HepG2 (cell line): ENCODE results near the gene BIRC5. TPM values are rescaled to one million over a fixed set of nuclear protein-coding genes. Genes with fewer than 3 reads are reported as not detected.

Experiments
- ATF1 ChIP-seq: IDR thresholded peaks from 2 replicates; pipeline ENCODE4 v1.6.1; 2016; ENCODE audit warnings: mild to moderate bottlenecking, control low read depth
- BHLHE40 ChIP-seq: IDR thresholded peaks from 2 replicates; pipeline ENCODE4 v1.6.1; 2011; ENCODE audit warnings: low read length, improper control_type of control experiment
- DNMT3B ChIP-seq: conservative IDR thresholded peaks from 2 replicates; pipeline ENCODE4 v1.6.1; 2016; ENCODE audit warnings: missing biosample characterization, control low read depth
- EED ChIP-seq: sonication (generic); formaldehyde crosslinking; IDR thresholded peaks from 2 replicates; pipeline ENCODE4 v1.5.0; 2020; ENCODE audit warnings: mild to moderate bottlenecking, missing genetic modification reagents
- EHMT2 ChIP-seq: fragments of 200-600 bp; sonication (generic); IDR thresholded peaks from 2 replicates; pipeline ENCODE4 v1.7.0; 2017; ENCODE audit warnings: antibody characterized with exemption, low read depth, low read length, borderline replicate concordance
- GTF3A ChIP-seq: sonication (generic); formaldehyde crosslinking; conservative IDR thresholded peaks from 2 replicates; pipeline ENCODE4 v1.4.0; 2020; ENCODE audit warnings: mild to moderate bottlenecking, missing genetic modification reagents
- KAT7 ChIP-seq: IDR thresholded peaks from 2 replicates; pipeline ENCODE4 v1.6.1; 2018; ENCODE audit warnings: borderline replicate concordance, missing compliant biosample characterization
- KDM5A ChIP-seq: fragments of 200-600 bp; sonication (generic); IDR thresholded peaks from 2 replicates; pipeline ENCODE4 v1.7.0; 2018; ENCODE audit warnings: antibody characterized with exemption, mild to moderate bottlenecking, low read length, borderline replicate concordance
- KLF13 ChIP-seq: sonication (generic); formaldehyde crosslinking; IDR thresholded peaks from 2 replicates; pipeline ENCODE4 v1.4.0; 2020; ENCODE audit warnings: mild to moderate bottlenecking, missing genetic modification reagents
- KMT2A ChIP-seq: sonication (generic); formaldehyde crosslinking; IDR thresholded peaks from 2 replicates; pipeline ENCODE4 v1.4.0; 2020; ENCODE audit warnings: missing genetic modification reagents
- NAIF1 ChIP-seq: sonication (generic); formaldehyde crosslinking; IDR thresholded peaks from 2 replicates; pipeline ENCODE4 v1.5.0; 2020; ENCODE audit warnings: mild to moderate bottlenecking, missing genetic modification reagents, borderline replicate concordance
- NFE2L1 ChIP-seq: sonication (generic); formaldehyde crosslinking; IDR thresholded peaks from 2 replicates; pipeline ENCODE4 v1.4.0; 2020; ENCODE audit warnings: missing genetic modification reagents, mild to moderate bottlenecking, borderline replicate concordance
- TEAD3 ChIP-seq: optimal IDR thresholded peaks from 2 replicates; pipeline ENCODE3; 2016; ENCODE audit warnings: borderline replicate concordance
- ZKSCAN5 ChIP-seq: sonication (generic); formaldehyde crosslinking; IDR thresholded peaks from 2 replicates; pipeline ENCODE4 v1.5.1; 2020; ENCODE audit warnings: mild to moderate bottlenecking, missing genetic modification reagents
- ZNF205 ChIP-seq: IDR thresholded peaks from 2 replicates; pipeline ENCODE4 v1.6.1; 2018; ENCODE audit warnings: missing biosample characterization, missing genetic modification reagents
- ZNF468 ChIP-seq: sonication (generic); formaldehyde crosslinking; IDR thresholded peaks from 2 replicates; pipeline ENCODE4 v1.8.0; 2022; ENCODE audit warnings: mild to moderate bottlenecking, moderate library complexity, missing genetic modification reagents
- ZNF510 ChIP-seq: sonication (generic); formaldehyde crosslinking; IDR thresholded peaks from 2 replicates; pipeline ENCODE4 v1.4.0; 2020; ENCODE audit warnings: low read depth, mild to moderate bottlenecking, missing genetic modification reagents
- ZNF709 ChIP-seq: sonication (generic); formaldehyde crosslinking; IDR thresholded peaks from 2 replicates; pipeline ENCODE4 v1.5.0; 2020; ENCODE audit warnings: mild to moderate bottlenecking, missing genetic modification reagents
- ZNF724P ChIP-seq: sonication (generic); formaldehyde crosslinking; IDR thresholded peaks from 2 replicates; pipeline ENCODE4 v1.8.0; 2022; ENCODE audit warnings: missing genetic modification reagents, borderline replicate concordance
- ZSCAN25 ChIP-seq: sonication (generic); formaldehyde crosslinking; IDR thresholded peaks from 2 replicates; pipeline ENCODE4 v1.8.0; 2022; ENCODE audit warnings: mild to moderate bottlenecking, missing genetic modification reagents
- polyA plus RNA-seq, 8 experiments: library from polyadenylated mRNA; depleted of rRNA in 3 of 8; stranded (reverse) in 7 of 8; unstranded in 1 of 8; fragments of >200 nt; fragmentation: Illumina TruSeq in 4 of 8; extraction: Trizol in 4 of 8; gene quantifications; 2 replicates each; pipeline versions ENCODE4 v1.2.1 to v1.2.3, GENCODE V29; 2011 to 2016; ENCODE audit warnings: low read depth in 4 of 8, missing spikeins in 1 of 8, mixed read lengths in 1 of 8; ENCODE audit not compliant: insufficient read depth in 1 of 8
- total RNA-seq, 5 experiments: library from RNA; depleted of rRNA; stranded (reverse); fragments of >200 nt; fragmentation: Illumina TruSeq; extraction: Trizol; gene quantifications; 2 replicates each; pipeline ENCODE4 v1.2.3, GENCODE V29; 2016; ENCODE audit warnings: low read depth in 1 of 5
- TF ChIP-seq, protein P1 (sequence below): sonication (generic); formaldehyde crosslinking; IDR thresholded peaks from 2 replicates; pipeline ENCODE4 v1.4.0; 2020; ENCODE audit warnings: missing genetic modification reagents
- TF ChIP-seq, protein P2 (sequence below): sonication (generic); formaldehyde crosslinking; IDR thresholded peaks from 2 replicates; pipeline ENCODE4 v1.5.0; 2020; ENCODE audit warnings: mild to moderate bottlenecking, missing genetic modification reagents
- TF ChIP-seq, protein P3 (sequence below): sonication (generic); formaldehyde crosslinking; IDR thresholded peaks from 2 replicates; pipeline ENCODE4 v1.4.0; 2020; ENCODE audit warnings: missing genetic modification reagents
- TF ChIP-seq, protein P4 (sequence below): sonication (generic); formaldehyde crosslinking; IDR thresholded peaks from 2 replicates; pipeline ENCODE4 v1.9.0; 2021; ENCODE audit warnings: missing genetic modification reagents, borderline replicate concordance

BIRC5 gene
- total and polyA plus RNA-seq, 2 of the 13 experiments (the other 11 are each of a cell fraction or from before 2014, with no cell fraction given), result 30.3 to 135 TPM

DNA sequence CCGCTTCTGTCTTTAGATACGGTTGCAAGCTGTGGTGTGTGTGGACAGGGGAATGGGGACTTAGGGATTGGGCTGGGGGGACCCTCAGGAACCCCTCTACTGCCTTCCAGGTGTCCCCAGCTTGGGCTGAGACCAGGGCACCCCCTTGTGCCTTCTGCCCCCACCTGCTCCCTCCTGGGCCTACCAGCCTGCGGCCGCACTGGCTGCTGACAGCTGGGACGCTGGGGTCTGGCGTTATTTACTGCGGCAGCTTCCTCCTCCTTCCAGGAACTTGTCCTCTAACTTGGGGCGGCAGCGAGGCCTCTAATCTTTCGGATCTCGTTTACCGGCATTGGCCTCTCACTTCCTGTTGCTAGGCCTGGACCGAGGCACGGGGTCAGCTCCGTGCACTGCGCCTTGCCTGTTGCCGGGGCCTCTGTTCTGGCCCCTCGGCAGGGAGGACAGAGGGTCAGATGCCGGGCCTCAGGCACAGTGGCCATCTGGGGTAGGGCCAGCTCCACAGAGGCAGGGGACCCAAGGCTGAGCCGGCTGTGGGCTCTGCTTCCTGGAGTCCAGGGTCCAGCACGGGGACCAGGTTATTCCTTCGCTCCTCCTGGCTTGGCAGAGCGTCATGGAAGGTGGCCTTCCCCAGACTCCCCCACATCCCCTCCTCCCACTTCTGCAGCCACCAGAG lies 49.1 kb downstream of the BIRC5 start (continued):
- TF ChIP-seq ZNF709 (CRISPR knock-in tag) (no peak), BHLHE40 (0 out of 2 replicates have a peak, but pooled peaks have one; percentile 41), ZNF510 (no peak), EED (CRISPR knock-in tag) (no peak), ZNF205 (CRISPR knock-in tag) (no peak), KMT2A (CRISPR knock-in tag) (no peak), NAIF1 (CRISPR knock-in tag) (no peak), GTF3A (CRISPR knock-in tag) (no peak), KDM5A (no peak), DNMT3B (CRISPR knock-in tag) (0 out of 2 replicates have a peak, but pooled peaks have one; percentile 64), NFE2L1 (CRISPR knock-in tag) (no peak), EHMT2 (no peak), ZNF468 (no peak), TEAD3 (CRISPR knock-in tag) (peak; percentile 58), ZNF724P (0 out of 2 replicates have a peak, but pooled peaks have one; percentile 44), ATF1 (CRISPR knock-in tag) (no peak), KAT7 (no peak; the same call in 1 of the 2 replicates), KLF13 (CRISPR knock-in tag) (no peak), ZKSCAN5 (CRISPR knock-in tag) (no peak), ZSCAN25 (CRISPR knock-in tag) (0 out of 2 replicates have a peak, but pooled peaks have one; percentile 22)
- TF ChIP-seq, protein P1, sequence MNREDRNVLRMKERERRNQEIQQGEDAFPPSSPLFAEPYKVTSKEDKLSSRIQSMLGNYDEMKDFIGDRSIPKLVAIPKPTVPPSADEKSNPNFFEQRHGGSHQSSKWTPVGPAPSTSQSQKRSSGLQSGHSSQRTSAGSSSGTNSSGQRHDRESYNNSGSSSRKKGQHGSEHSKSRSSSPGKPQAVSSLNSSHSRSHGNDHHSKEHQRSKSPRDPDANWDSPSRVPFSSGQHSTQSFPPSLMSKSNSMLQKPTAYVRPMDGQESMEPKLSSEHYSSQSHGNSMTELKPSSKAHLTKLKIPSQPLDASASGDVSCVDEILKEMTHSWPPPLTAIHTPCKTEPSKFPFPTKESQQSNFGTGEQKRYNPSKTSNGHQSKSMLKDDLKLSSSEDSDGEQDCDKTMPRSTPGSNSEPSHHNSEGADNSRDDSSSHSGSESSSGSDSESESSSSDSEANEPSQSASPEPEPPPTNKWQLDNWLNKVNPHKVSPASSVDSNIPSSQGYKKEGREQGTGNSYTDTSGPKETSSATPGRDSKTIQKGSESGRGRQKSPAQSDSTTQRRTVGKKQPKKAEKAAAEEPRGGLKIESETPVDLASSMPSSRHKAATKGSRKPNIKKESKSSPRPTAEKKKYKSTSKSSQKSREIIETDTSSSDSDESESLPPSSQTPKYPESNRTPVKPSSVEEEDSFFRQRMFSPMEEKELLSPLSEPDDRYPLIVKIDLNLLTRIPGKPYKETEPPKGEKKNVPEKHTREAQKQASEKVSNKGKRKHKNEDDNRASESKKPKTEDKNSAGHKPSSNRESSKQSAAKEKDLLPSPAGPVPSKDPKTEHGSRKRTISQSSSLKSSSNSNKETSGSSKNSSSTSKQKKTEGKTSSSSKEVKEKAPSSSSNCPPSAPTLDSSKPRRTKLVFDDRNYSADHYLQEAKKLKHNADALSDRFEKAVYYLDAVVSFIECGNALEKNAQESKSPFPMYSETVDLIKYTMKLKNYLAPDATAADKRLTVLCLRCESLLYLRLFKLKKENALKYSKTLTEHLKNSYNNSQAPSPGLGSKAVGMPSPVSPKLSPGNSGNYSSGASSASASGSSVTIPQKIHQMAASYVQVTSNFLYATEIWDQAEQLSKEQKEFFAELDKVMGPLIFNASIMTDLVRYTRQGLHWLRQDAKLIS, result no peak
- TF ChIP-seq, protein P2, sequence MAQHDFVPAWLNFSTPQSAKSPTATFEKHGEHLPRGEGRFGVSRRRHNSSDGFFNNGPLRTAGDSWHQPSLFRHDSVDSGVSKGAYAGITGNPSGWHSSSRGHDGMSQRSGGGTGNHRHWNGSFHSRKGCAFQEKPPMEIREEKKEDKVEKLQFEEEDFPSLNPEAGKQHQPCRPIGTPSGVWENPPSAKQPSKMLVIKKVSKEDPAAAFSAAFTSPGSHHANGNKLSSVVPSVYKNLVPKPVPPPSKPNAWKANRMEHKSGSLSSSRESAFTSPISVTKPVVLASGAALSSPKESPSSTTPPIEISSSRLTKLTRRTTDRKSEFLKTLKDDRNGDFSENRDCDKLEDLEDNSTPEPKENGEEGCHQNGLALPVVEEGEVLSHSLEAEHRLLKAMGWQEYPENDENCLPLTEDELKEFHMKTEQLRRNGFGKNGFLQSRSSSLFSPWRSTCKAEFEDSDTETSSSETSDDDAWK (CRISPR knock-in tag), result no peak
- TF ChIP-seq, protein P3, sequence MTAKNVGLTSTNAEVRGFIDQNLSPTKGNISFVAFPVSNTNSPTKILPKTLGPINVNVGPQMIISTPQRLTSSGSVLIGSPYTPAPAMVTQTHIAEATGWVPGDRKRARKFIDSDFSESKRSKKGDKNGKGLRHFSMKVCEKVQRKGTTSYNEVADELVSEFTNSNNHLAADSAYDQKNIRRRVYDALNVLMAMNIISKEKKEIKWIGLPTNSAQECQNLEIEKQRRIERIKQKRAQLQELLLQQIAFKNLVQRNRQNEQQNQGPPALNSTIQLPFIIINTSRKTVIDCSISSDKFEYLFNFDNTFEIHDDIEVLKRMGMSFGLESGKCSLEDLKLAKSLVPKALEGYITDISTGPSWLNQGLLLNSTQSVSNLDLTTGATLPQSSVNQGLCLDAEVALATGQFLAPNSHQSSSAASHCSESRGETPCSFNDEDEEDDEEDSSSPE (CRISPR knock-in tag), result no peak
- TF ChIP-seq, protein P4, sequence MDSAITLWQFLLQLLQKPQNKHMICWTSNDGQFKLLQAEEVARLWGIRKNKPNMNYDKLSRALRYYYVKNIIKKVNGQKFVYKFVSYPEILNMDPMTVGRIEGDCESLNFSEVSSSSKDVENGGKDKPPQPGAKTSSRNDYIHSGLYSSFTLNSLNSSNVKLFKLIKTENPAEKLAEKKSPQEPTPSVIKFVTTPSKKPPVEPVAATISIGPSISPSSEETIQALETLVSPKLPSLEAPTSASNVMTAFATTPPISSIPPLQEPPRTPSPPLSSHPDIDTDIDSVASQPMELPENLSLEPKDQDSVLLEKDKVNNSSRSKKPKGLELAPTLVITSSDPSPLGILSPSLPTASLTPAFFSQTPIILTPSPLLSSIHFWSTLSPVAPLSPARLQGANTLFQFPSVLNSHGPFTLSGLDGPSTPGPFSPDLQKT (CRISPR knock-in tag), result no peak
